ENCODE results near the gene STAG3.

- TF ChIP-seq ZFP36 (IDR thresholded peaks at IDR 0.05; ENCODE audit: low read depth, low read length, partially characterized antibody): no peak
- no peak for TF ChIP-seq PRPF4 (IDR thresholded peaks at IDR 0.05; ENCODE audit: insufficient read depth, low read depth, low read length, poor library complexity, severe bottlenecking)
- TF ChIP-seq, protein P1, sequence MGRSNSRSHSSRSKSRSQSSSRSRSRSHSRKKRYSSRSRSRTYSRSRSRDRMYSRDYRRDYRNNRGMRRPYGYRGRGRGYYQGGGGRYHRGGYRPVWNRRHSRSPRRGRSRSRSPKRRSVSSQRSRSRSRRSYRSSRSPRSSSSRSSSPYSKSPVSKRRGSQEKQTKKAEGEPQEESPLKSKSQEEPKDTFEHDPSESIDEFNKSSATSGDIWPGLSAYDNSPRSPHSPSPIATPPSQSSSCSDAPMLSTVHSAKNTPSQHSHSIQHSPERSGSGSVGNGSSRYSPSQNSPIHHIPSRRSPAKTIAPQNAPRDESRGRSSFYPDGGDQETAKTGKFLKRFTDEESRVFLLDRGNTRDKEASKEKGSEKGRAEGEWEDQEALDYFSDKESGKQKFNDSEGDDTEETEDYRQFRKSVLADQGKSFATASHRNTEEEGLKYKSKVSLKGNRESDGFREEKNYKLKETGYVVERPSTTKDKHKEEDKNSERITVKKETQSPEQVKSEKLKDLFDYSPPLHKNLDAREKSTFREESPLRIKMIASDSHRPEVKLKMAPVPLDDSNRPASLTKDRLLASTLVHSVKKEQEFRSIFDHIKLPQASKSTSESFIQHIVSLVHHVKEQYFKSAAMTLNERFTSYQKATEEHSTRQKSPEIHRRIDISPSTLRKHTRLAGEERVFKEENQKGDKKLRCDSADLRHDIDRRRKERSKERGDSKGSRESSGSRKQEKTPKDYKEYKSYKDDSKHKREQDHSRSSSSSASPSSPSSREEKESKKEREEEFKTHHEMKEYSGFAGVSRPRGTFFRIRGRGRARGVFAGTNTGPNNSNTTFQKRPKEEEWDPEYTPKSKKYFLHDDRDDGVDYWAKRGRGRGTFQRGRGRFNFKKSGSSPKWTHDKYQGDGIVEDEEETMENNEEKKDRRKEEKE (IDR thresholded peaks at IDR 0.05; ENCODE audit: borderline replicate concordance in 1 of 2, control insufficient read depth in 1 of 2, low read depth in 2 of 2, low read length in 1 of 2): no peak
- TF ChIP-seq EZH2 (IDR thresholded peaks at IDR 0.05; ENCODE audit: borderline replicate concordance, low read depth, low read length): no peak
Measured at GRCh38 chr7:100156331-100157068, 21.2 kb upstream of the STAG3 start.

Measured in K562 (cell line).